Epithelial cell of proximal tubule (primary cell): ENCODE measurements around the gene TGFBR3. TPM values are rescaled to one million over a fixed set of nuclear protein-coding genes. Genes with fewer than 3 reads are reported as not detected.

Experiments
- DNase-seq: peaks from one replicate; pipeline ENCODE4 v3.0.0-alpha.2; 2011; ENCODE audit warnings: low read depth
- H3K4me3 ChIP-seq: 2 replicates; pipeline ENCODE4 v1.5.1; 2011; ENCODE audit warnings: low read depth, mild to moderate bottlenecking, low read length
- CTCF ChIP-seq: conservative IDR thresholded peaks from 2 replicates; pipeline ENCODE4 v1.5.1; 2012; ENCODE audit warnings: low read depth, mild to moderate bottlenecking, low read length
- total RNA-seq: library from RNA; depleted of rRNA; stranded (reverse); fragments of >200 nt; gene quantifications from 2 replicates; pipeline ENCODE4 v1.2.3, GENCODE V29; 2015

Gene TGFBR3
- total RNA-seq, 1 donor from 2014 or later, result 6.9 TPM

DNA sequence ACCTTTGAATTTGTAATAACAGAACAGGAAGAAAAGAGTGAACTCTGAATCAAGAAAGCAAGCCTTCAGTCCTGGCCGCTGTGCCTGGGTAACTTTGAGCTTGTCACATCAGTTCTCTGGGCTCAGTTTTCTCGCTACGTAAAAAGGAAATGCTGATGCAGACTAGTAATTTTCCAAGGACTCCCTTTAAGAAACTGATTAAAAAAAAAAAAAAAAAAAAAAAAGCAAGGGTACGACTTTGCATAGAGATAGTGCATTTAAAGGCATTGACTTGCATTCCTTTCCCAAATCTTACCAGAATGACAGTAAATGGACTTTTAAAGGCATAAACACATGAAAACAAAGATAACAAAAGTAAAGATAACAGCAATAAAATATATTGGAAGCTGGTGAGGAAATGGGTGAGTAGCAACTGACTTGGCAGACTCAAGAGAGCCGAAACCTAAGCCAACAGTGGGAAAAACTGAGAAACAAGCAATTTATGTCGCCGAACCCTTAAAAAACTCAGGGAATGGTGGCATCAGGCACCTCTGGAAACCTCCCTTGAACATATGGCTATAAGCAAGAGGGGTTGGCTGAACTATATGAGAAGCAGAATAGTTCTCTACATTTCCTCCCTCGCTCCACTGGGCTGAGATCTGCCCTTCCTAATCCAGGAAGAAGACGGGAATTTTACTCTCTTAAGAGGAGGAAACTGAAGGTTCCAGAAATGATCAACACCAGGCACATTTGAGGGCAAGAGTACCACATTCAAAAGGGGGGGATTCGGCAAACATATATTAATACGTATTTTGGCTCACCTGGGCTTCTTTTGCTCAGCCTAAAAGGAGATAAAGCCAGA lies 196.1 kb downstream of the TGFBR3 start:
- no peak for TF ChIP-seq CTCF
- no peak for DNase-seq
- H3K4me3 ChIP-seq, result no peak overlapping the region

DNA sequence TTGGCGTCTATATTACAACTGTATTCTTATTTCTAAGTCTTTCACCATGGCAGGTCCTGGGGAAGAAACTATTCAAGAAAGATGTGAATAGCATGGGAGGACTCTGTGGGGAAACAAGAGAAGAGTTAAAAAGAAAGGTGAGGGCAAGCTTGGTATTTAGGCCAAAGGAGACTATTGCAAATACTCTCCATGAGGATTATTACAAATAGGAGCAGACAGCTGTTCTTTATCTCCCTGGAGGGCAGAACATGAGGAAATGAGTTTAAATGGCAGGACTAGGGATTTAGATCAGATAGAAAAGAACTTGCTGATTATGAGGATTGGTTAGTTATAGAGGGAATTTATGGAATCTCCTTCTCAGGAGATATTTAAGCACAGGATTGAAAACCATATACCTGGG lies 198.5 kb downstream of the TGFBR3 start:
- TF ChIP-seq CTCF, result no peak
- no peak overlapping the region for H3K4me3 ChIP-seq
- DNase-seq, result no peak

GRCh38 chr1:91685994-91686393 lies 200.0 kb downstream of the TGFBR3 start:
- TF ChIP-seq CTCF, result no peak
- no peak for DNase-seq

DNA sequence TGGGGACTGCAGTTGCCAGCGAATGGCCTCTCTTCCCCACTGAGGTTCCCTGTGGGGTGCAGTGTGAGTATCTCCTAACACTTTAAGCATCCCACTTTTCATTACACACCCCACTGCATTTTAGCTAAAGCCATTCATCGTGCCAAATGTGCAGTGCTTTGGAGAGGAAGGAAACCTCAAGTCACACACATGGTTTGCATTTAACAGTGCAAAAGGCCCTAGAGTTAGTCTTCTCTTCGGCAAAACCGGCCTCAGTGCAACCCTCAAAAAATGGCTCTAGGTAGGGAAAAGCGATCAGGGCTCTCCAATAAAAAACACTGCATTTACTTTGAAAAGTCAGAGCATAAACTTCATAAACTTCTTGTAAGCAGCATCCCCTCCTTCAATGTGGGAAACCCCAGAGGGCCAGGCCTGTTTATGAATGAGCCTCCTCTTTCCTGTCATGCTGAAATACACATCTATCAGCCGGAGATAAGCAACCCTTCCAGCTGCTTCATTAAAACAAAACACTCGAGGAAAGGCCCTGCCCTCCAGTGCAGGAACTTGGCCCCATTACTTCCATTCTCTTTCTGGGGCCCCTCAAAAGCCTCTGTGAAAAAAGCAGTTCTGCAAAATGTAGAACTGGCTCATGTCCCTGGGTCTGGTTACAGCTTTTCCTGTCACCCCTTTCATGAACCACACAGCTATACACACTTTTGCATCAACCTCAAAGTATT lies 201.3 kb downstream of the TGFBR3 start:
- no peak overlapping the region for H3K4me3 ChIP-seq
- TF ChIP-seq CTCF, result no peak
- DNase-seq, result no peak

More at GRCh38 chr1:91685994-91686393, 200.0 kb downstream of the TGFBR3 start:
- no peak overlapping the region for H3K4me3 ChIP-seq

- no peak for TF ChIP-seq CTCF
- H3K4me3 ChIP-seq, result no peak overlapping the region
- DNase-seq, result no peak
These were observed 202.4 kb downstream of the TGFBR3 start for GRCh38 chr1:91683598-91683951.

DNA sequence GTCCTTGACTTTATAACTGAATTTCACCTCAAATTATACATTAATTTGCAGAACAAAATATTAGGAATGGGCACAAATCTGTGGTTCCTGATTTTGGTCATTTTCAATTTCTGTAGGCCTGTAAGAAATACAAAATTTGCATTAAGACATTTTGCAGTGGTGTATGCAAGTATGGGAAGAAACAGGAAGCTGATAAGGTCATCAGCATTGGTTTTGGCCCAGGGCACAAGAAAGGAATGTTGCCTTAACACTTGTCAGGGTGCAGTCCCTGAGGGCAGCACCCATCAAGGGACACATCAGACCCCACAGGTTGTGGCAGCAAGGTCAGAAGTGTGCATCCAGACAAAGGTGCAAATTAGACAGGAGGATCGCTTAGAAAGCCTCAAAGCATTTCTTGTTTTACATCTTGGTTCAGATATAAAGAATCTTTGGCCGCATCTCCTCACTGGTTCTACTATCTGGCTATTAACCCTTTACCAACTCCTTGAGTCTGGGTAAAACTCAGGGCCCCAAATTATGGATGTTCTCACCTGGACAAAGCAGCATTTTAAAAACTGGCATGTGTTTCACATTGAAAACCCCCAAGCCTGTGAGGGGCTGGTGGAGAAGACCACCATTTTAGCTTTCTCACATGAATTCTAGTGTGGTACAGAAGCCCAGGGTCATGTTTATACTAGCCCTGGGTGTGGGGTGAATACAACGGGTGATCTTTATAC lies 202.9 kb downstream of the TGFBR3 start:
- no peak for DNase-seq
- no peak overlapping the region for H3K4me3 ChIP-seq
- no peak for TF ChIP-seq CTCF
